Thyroid gland (tissue), 4 donors: ENCODE data around the gene TGFBR1. TPM values are rescaled to one million over a fixed set of nuclear protein-coding genes. Genes with fewer than 3 reads are reported as not detected.

ENCODE experiments used
- DNase-seq, 2 donors: peaks; one replicate each; pipeline ENCODE4 v3.0.0-alpha.2; 2019
- H3K27ac ChIP-seq, 3 donors: fragments of 200-600 bp; sonication (generic); 1 replicate in 2 of 3; 2 replicates in 1 of 3; pipeline ENCODE4 v1.5.1; 2016 to 2019; ENCODE audit warnings: mild to moderate bottlenecking in 1 of 3, moderate library complexity in 1 of 3
- H3K27me3 ChIP-seq: fragments of 200-600 bp; sonication (generic); one replicate; pipeline ENCODE4 v1.5.1; 2019
- H3K36me3 ChIP-seq, 2 donors: fragments of 200-600 bp; sonication (generic); one replicate each; pipeline ENCODE4 v1.5.1; 2016 to 2019
- H3K4me1 ChIP-seq, 2 donors: fragments of 200-600 bp; sonication (generic); one replicate each; pipeline ENCODE4 v1.5.1; 2017 to 2019
- H3K4me3 ChIP-seq, 3 donors: fragments of 200-600 bp; sonication (generic); replicated peaks in 1 of 3; 1 replicate in 2 of 3; 2 replicates in 1 of 3; pipeline ENCODE4 v1.5.1; 2016; ENCODE audit warnings: mild to moderate bottlenecking in 1 of 3
- H3K9me3 ChIP-seq: fragments of 200-600 bp; sonication (generic); one replicate; pipeline ENCODE4 v1.5.1; 2017
- POLR2A ChIP-seq, 2 donors: fragments of 450-650 bp; IDR thresholded peaks; one replicate each; pipeline ENCODE4 v1.6.1; 2017; ENCODE audit warnings: antibody characterized with exemption in 2 of 2, mild to moderate bottlenecking in 2 of 2, moderate library complexity in 1 of 2
- WGBS, 2 donors: methylation state at CpG; one replicate each; pipeline ENCODE4 v1.1.5; 2017; 5-methylcytosine and 5-hydroxymethylcytosine counted together
- intact Hi-C: fragments of 100-400 bp; cut with DNase I; formaldehyde crosslinking; loops from one replicate; pipeline ENCODE4 v1.15.1; 2023
- total RNA-seq, 4 donors: library from RNA; depleted of rRNA; stranded (reverse); fragments of >200 nt; gene quantifications; one replicate each; pipeline ENCODE4 v1.2.3, GENCODE V29; 2016
- TF ChIP-seq, protein P1 (sequence below), 6 experiments: fragments of 200-600 bp in 3 of 6; fragments of 450-650 bp in 3 of 6; sonication (generic) in 3 of 6; IDR thresholded peaks; one replicate each; pipeline ENCODE4 v1.5.1; 2016 to 2019; ENCODE audit warnings: antibody characterized with exemption in 6 of 6, mild to moderate bottlenecking in 2 of 6, inconsistent platforms in 1 of 6, moderate library complexity in 1 of 6

Gene TGFBR1
- total RNA-seq, 4 donors from 2014 or later, result 18.6 to 36.7 (median 28.5) TPM

DNA sequence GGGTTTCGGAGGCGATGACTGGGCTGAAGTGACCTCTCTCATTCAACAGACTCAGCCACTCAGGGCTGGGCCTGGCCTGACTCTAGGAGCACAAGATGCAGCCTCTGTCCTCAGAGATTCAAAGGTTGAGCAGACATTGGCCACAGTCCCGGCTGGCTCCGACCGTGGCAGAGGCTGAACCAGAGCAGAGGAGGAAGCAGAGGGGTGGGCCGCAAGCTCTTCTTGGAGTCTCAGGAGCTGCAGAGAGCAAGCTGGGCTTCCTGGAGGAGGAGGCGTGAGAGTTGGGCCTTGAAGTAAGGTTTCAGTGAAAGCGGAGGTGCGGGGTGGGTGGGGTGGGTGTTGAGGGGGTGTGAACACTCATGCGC lies 79.2 kb downstream of the TGFBR1 start:
- Histone ChIP-seq H3K9me3 (no peaks in the 10 kb centered on the region), H3K27ac (no peak overlapping the region), H3K4me3 (no peak overlapping the region), H3K4me1 (peaks cover 0 to 3% of the 10 kb centered on the region in 2 donors), H3K27me3 (no peaks in the 10 kb centered on the region), H3K36me3 (no peaks in the 10 kb centered on the region)
- DNase-seq, result peak in 1 of 2 donors; percentile 7
- no peak for TF ChIP-seq POLR2A (IDR thresholded peaks at IDR 0.05)
- TF ChIP-seq, protein P1, sequence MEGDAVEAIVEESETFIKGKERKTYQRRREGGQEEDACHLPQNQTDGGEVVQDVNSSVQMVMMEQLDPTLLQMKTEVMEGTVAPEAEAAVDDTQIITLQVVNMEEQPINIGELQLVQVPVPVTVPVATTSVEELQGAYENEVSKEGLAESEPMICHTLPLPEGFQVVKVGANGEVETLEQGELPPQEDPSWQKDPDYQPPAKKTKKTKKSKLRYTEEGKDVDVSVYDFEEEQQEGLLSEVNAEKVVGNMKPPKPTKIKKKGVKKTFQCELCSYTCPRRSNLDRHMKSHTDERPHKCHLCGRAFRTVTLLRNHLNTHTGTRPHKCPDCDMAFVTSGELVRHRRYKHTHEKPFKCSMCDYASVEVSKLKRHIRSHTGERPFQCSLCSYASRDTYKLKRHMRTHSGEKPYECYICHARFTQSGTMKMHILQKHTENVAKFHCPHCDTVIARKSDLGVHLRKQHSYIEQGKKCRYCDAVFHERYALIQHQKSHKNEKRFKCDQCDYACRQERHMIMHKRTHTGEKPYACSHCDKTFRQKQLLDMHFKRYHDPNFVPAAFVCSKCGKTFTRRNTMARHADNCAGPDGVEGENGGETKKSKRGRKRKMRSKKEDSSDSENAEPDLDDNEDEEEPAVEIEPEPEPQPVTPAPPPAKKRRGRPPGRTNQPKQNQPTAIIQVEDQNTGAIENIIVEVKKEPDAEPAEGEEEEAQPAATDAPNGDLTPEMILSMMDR (IDR thresholded peaks at IDR 0.05), result no peak
- intact Hi-C loops, result no loop called here
- 40 to 55% methylated on average over 8 to 10 of the region's 10 CpGs for WGBS, 2 donors

GRCh38 chr9:99184475-99185347 lies 79.8 kb downstream of the TGFBR1 start:
- Histone ChIP-seq H3K36me3 (no peaks in the 10 kb centered on the region), H3K4me3 (peak overlapping the region in 1 of 3 donors; percentile 13), H3K4me1 (peaks cover 0 to 3% of the 10 kb centered on the region in 2 donors), H3K27me3 (no peaks in the 10 kb centered on the region), H3K27ac (no peak overlapping the region), H3K9me3 (no peaks in the 10 kb centered on the region)
- TF ChIP-seq POLR2A (IDR thresholded peaks at IDR 0.05), result no peak
- TF ChIP-seq, protein P1 (IDR thresholded peaks at IDR 0.05), result peak; percentile 86 to 91 (median 90)
- intact Hi-C loops, result no loop called here
- DNase-seq, result peak; percentile 89 to 90
- WGBS, 2 donors, result 30 to 38% methylated on average over 27 to 29 of the region's 29 CpGs

DNA sequence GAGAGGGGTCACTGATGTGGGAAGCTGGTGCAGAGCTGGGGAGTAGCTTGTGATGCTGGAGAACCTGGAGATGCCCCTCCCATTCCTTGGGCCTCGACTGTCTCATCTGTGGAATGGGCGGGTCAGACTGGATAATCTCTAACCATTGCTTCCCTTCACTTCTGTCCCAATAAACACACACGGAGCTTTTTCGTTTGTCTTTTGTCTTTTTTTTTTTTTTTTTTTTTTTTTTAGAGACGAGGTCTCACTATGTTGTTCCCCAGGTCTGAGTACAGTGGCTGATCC lies 80.4 kb downstream of the TGFBR1 start:
- Histone ChIP-seq H3K9me3 (no peaks in the 10 kb centered on the region), H3K4me1 (peaks cover 0 to 3% of the 10 kb centered on the region in 2 donors), H3K27ac (no peak overlapping the region), H3K36me3 (no peaks in the 10 kb centered on the region), H3K27me3 (no peaks in the 10 kb centered on the region), H3K4me3 (no peak overlapping the region)
- intact Hi-C loops, result no loop called here
- TF ChIP-seq POLR2A (IDR thresholded peaks at IDR 0.05), result no peak
- TF ChIP-seq, protein P1 (IDR thresholded peaks at IDR 0.05), result no peak
- 85% methylated on average over 5 of the region's 5 CpGs for WGBS, 2 donors
- DNase-seq, result no peak

GRCh38 chr9:99185934-99186333 lies 81.0 kb downstream of the TGFBR1 start:
- no peak for DNase-seq
- TF ChIP-seq, protein P1 (IDR thresholded peaks at IDR 0.05), result no peak
- no peak for TF ChIP-seq POLR2A (IDR thresholded peaks at IDR 0.05)
- H3K4me3 ChIP-seq, result no peak overlapping the region
- H3K9me3 ChIP-seq, result no peaks in the 10 kb centered on the region
- no peak overlapping the region for H3K27ac ChIP-seq
- no peaks in the 10 kb centered on the region for H3K36me3 ChIP-seq
- peaks cover 0 to 3% of the 10 kb centered on the region in 2 donors for H3K4me1 ChIP-seq
- H3K27me3 ChIP-seq, result no peaks in the 10 kb centered on the region
- WGBS, 2 donors, result 93 to 95% methylated on average over 5 of the region's 5 CpGs
- intact Hi-C loops, result no loop called here

- peaks cover 0 to 3% of the 10 kb centered on the region in 2 donors for H3K4me1 ChIP-seq
- WGBS, 2 donors, result 84 to 88% methylated on average over 4 of the region's 4 CpGs
- H3K4me3 ChIP-seq, result no peak overlapping the region
- TF ChIP-seq, protein P1 (IDR thresholded peaks at IDR 0.05), result no peak
- no peak for TF ChIP-seq POLR2A (IDR thresholded peaks at IDR 0.05)
- no peak overlapping the region for H3K27ac ChIP-seq
- no peaks in the 10 kb centered on the region for H3K27me3 ChIP-seq
- no peak for DNase-seq
- no peaks in the 10 kb centered on the region for H3K36me3 ChIP-seq
- intact Hi-C loops, result no loop called here
- no peaks in the 10 kb centered on the region for H3K9me3 ChIP-seq
Measured at GRCh38 chr9:99187311-99187710, 82.4 kb downstream of the TGFBR1 start.
